Body of pancreas (tissue), 4 donors: Measurements from ENCODE around the gene DLG2.

Experiments used
- POLR2A ChIP-seq, 3 donors: fragments of 450-650 bp; IDR thresholded peaks; one replicate each; pipeline ENCODE4 v1.6.1; 2016; ENCODE audit warnings: antibody characterized with exemption in 3 of 3, mild to moderate bottlenecking in 2 of 3
- TF ChIP-seq, protein P1 (sequence below), 7 experiments: fragments of 450-650 bp in 4 of 7; fragments of 200-600 bp in 3 of 7; sonication (generic) in 3 of 7; IDR thresholded peaks; one replicate each; pipeline ENCODE4 v1.5.1; 2016 to 2019; ENCODE audit warnings: antibody characterized with exemption in 7 of 7

DNA sequence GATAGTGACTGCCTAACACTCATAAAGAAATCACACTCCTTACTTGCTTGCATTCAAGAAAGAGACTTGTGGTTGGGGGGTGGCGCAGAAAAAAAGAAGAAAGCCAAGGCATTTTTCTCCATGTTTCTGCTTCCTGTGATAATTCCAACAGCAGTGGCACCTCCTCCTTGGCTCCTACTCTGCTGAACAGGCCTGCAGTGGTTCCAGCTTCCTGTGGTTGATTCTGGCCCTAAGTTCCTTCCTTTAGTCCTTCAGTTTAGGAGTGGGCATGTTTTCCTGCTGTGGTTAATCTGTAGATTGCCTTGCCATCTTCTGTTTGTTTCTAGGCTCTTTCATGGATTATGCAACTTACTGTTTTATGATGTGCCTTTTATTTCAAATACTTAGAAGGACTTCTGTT lies 940.4 kb downstream of the DLG2 start:
- TF ChIP-seq POLR2A (IDR thresholded peaks at IDR 0.05), result no peak
- TF ChIP-seq, protein P1, sequence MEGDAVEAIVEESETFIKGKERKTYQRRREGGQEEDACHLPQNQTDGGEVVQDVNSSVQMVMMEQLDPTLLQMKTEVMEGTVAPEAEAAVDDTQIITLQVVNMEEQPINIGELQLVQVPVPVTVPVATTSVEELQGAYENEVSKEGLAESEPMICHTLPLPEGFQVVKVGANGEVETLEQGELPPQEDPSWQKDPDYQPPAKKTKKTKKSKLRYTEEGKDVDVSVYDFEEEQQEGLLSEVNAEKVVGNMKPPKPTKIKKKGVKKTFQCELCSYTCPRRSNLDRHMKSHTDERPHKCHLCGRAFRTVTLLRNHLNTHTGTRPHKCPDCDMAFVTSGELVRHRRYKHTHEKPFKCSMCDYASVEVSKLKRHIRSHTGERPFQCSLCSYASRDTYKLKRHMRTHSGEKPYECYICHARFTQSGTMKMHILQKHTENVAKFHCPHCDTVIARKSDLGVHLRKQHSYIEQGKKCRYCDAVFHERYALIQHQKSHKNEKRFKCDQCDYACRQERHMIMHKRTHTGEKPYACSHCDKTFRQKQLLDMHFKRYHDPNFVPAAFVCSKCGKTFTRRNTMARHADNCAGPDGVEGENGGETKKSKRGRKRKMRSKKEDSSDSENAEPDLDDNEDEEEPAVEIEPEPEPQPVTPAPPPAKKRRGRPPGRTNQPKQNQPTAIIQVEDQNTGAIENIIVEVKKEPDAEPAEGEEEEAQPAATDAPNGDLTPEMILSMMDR (IDR thresholded peaks at IDR 0.05), result no peak
